Activated CD4-positive, CD25-positive, alpha-beta regulatory T cell treated with anti-CD3 and anti-CD28 coated beads, Interleukin-2, amount 50 U/mL, for 16 hours (primary cell): ENCODE data around the gene GNB1L.

Experiments used
- DNase-seq: peaks from one replicate; pipeline ENCODE4 v3.0.0-alpha.2; 2020; ENCODE audit warnings: low read depth, low spot score

Gene GNB1L

GRCh38 chr22:19863571-19863970 lies 8.9 kb upstream of the GNB1L start:
- DNase-seq = no peak

DNA sequence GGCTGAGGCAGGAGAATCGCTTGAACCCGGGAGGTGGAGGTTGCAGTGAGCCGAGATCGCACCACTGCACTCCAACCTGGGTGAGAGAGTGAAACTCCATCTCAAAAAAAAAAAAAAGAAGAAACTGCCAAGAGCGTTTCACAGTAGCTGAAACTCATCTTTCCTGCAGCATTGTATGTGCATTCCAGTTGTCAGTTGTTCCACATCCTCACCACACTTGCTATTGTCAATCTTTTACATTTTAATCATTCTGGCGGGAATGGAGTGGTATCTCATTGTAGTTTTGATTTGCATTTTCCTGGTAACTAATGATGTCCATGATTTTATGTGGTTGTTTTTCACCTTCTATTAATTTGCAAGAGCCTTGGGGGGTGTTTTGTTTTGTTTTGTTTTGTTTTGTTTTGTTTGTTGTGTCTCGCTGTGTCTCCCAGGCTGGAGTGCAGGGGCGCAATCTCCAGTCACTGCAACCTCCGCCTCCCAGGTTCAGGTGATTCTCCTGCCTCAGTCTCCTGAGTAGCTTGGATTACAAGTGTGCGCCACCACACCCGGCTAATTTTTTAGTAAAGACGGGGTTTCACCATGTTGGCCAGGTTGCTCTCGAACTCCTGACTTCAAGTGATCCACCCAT lies 8.1 kb upstream of the GNB1L start:
- DNase-seq = no peak

DNA sequence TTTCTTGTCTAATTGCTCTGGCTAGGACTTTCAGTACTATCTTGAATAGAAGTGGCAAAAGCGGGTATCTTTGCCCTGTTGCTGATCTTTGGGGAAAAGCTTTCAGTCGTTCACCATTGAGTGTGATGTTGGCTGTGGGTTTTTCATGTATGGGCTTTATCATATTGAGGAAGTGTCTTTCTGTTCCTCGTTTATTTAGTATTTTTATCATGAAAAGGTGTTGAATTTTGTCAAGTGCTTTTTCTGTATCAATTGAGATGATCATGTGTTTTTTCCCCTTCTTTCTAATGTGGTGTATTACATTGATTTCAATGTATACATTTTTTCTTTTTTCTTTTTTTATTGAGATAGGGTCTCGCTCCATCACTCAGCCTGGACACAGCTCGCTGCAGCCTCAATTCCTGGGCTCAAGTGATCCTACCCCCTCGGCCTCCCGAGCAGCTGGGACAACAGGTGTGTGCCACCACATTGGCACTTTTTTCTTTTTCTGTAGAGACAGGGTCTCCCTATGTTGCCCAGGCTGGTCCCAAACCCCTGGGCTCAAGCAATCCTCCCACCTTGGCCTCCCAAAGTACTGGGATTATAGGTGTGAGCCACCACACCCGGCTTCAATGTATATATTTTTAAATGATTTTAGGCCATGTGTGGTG lies 5.3 kb upstream of the GNB1L start:
- no peak for DNase-seq

DNA sequence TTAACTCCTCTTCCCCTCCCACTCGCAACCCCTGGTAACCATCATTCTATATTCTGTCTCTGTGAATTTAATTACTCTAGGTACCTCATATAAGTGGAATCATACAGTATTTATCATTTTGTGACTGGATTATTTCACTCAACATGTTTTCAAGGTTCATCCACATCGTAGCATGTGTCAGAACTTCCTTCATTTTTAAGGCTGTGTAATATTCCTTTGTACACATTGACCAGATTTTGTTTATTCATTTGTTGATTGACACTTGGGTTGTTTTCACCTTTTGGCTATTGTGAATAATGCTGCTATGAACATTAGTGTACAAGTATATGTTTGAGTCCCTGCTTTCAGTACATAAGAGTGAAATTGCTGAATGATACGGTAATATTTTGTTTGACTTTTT lies 2.7 kb upstream of the GNB1L start:
- DNase-seq = no peak

GRCh38 chr22:19855504-19856409 lies 1.1 kb upstream of the GNB1L start:
- no peak for DNase-seq

DNA sequence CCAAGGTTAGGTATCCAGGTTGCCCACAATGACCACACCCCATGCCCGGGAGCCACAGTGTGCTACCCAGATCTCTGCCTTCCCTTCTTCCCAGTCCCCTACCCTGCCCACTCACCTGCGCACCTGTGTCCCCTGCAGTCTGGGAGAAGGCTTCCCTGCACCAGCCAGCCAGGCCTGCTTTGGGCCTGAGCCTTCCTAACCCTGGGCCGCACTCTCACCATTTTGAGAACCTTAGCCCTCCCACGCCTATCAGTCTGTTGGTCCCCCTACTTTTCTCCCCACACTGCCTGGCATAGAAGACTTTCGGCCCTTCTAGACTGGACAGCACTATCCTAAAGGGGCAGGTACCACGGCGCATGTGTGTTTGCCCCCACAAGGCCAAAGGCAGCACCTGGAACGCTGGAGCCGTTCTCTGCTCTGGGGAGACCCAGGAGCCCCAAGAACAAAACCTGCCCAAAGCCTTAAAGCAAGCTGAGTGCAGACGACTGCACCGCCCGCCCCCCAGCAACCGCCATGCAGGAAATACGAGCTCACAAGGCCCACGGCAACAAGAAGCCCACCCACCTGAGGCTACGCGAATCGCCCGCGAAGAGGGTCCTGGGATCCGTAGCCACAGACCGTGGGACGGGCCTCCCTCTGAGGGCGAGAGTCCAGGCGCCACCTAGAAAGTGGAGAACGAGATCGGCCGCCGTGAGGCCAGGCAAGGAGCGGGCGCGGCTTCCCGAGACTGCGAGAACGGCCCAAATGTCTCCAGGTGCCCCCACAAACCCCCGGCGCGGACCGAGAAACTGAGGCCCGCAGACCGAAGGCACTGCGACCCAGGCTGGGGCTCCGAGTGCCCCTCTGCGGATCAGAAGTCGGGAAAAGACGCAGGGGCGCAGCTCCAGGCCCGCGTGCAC lies 546 bp downstream of the GNB1L start:
- DNase-seq = no peak

- DNase-seq = no peak
Observed at GRCh38 chr22:19853058-19853878, 1.4 kb downstream of the GNB1L start.

GRCh38 chr22:19852177-19852781 lies 2.4 kb downstream of the GNB1L start:
- DNase-seq = no peak

DNA sequence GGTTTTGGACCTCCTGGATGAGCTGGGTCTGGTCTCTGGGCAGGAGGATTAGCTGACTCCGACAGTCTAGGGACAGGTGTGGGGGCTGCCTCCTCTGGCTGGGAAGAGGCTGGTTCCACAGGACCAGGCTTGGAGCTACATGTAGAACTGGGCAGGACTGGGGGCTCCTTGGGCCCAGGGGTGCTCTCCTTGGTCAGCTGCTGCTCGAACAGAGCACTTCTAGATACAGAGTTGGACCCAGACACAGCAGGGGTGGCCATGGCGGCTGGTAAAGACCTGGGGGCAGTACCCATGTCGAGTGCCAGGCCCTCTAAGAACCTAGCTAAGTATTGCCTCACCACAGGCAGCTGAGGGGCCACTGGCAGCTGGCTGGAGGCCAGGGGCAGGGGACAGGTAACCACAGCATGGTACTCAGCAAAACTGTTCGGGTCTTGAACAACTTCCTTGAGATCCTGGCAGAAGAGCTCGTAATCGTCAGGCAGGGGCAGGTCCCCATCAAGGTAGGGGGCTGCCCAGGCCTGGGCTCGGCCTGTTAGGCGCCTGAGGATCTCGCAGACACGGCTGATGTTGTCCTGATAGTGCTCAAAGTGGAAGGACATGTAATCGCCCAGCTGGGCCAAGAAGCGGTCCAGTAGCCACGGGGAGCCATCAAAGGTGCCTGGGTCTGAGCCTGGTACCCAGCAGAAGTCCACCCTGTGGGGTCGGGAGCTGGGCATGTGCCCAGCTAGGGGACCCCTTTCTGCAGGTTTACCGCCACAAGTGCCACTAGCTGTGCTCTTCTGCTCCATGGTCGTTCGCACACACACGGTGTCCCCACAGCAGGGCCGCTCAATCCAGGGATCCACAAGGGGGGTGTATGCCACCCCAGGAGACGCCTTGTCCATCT lies 3.1 kb downstream of the GNB1L start:
- no peak for DNase-seq

- no peak for DNase-seq
Observed at GRCh38 chr22:19850763-19851109, 3.9 kb downstream of the GNB1L start.

- no peak for DNase-seq
Observed at GRCh38 chr22:19849835-19850762, 4.6 kb downstream of the GNB1L start.

DNA sequence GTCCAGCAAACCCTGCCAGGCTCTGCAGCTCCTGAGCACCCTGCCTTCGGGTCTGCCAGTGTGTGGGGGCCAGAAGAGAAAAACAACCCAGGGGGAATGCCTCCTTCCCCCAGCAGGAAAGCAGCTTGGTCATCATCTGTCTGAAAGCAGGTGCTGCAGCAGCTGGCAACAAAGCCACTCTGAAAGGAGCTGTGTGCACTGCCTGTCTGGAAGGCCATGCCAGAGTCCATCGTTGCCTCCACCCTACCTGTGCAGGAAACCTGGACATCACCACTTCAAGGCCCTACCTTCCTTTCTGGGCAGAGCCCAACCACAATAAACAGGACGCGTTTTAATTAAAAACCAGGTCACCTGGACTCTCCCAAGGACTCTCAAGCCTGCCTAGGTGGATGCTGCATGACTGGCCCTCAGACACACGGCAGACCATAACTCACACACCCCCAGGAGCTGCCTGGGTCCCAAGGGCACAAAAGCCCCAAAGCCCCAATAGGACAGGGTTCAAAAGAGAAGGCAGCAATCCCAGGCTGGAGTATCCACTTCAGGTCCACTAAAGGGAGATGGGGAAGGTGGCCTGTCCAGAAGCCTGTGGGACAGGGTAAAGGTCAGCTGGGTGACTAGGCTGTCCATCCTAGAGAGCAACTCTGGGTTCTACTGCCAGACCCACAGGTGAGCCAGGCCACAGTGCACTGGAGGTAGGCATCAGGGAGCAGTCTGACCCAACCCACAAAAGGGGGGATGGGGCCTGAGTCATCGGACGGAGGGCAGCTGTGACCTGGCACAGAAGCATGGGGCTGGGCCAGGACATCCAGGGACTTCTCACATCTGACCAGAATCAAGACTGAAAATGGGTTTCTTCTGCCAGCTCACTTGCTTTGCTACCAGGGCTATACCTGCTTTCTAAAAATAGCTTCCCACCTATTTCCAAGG lies 6.1 kb downstream of the GNB1L start:
- DNase-seq = no peak

- DNase-seq = no peak
Observed at GRCh38 chr22:19847345-19847632, 7.4 kb downstream of the GNB1L start.

- no peak for DNase-seq
Observed at GRCh38 chr22:19846620-19847344, 7.9 kb downstream of the GNB1L start.

DNA sequence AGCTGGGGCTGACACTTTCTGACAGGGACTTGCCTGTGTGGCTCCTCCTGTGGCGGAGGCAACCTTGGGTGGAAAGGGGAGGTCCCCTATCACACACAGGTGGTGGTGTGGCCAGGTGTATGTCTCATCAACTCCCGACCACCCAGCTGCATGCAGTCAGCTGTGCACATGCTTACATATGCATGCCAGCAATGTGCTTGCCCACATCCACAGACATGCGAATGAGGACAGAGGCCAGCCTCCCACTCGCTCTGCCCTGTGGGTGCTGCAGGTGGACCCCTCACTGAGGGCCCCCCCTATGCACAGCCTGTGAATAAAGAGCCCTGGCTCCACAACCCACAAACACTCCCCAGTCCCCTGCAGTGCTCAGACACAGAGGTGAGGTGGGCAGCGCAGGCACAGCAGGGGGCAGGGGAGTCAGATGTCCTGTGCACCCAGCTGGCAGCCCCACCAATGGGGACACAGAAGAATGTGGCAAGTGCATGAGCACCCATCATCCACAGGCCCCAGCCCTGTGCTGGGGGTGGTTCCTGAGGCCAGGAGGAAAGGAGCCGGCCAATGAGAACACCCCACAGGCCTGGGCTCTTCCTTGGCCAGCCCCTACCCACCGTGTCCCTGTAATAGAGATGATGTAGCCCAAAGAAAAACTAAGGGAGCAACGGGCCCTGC lies 9.5 kb downstream of the GNB1L start:
- no peak for DNase-seq

- DNase-seq = no peak
Observed at GRCh38 chr22:19844377-19845053, 10.2 kb downstream of the GNB1L start.
